H1 (cell line): ENCODE data around the gene NMT2. TPM values are rescaled to one million over a fixed set of nuclear protein-coding genes. Genes with fewer than 3 reads are reported as not detected.

Experiments used
- CTCF ChIA-PET: fragments of 300-600 bp; sonication (Branson Sonifier 250); formaldehyde crosslinking; loops from one replicate; lab custom pipeline; 2021; ENCODE audit not compliant: partially characterized antibody; lab: Charles Lee
- POLR2A ChIA-PET: fragments of 300-600 bp; sonication (Branson Sonifier 250); formaldehyde crosslinking; loops from one replicate; lab custom pipeline; 2021; ENCODE audit warnings: inconsistent platforms; ENCODE audit not compliant: partially characterized antibody; lab: Charles Lee
- DNase-seq, 2 experiments: peaks; one replicate each; pipeline versions ENCODE4 v3.0.0 to v3.0.0-alpha.2; 2010 to 2022; ENCODE audit warnings: low spot score in 2 of 2, low read depth in 1 of 2, mixed read lengths in 1 of 2
- FAIRE-seq: peaks from 2 replicates; lab custom pipeline; 2011; peaks lifted over from hg19 to GRCh38; lab: Jason Lieb, UNC
- H2AFZ ChIP-seq: 2 replicates; pipeline ENCODE4 v1.8.1; 2012; ENCODE audit warnings: low read length, inconsistent platforms
- H2AK5ac ChIP-seq: 2 replicates; pipeline ENCODE4 v1.6.1; 2013; ENCODE audit warnings: low read depth, low read length
- H2BK120ac ChIP-seq: replicated peaks from 2 replicates; pipeline ENCODE3; 2013; ENCODE audit warnings: low read depth, low read length, inconsistent platforms
- H2BK12ac ChIP-seq: 2 replicates; pipeline ENCODE4 v1.6.1; 2013; ENCODE audit warnings: low read depth, low read length
- H2BK15ac ChIP-seq: 2 replicates; pipeline ENCODE4 v1.6.1; 2013; ENCODE audit warnings: low read length
- H2BK20ac ChIP-seq: 2 replicates; pipeline ENCODE4 v1.6.1; 2013; ENCODE audit warnings: low read length
- H2BK5ac ChIP-seq: 2 replicates; pipeline ENCODE4 v1.6.1; 2013; ENCODE audit warnings: low read depth, low read length
- H3K14ac ChIP-seq: 2 replicates; pipeline ENCODE4 v1.6.1; 2013; ENCODE audit warnings: inconsistent platforms; ENCODE audit not compliant: insufficient read length
- H3K18ac ChIP-seq: 2 replicates; pipeline ENCODE4 v1.6.1; 2013; ENCODE audit warnings: low read length; ENCODE audit errors: extremely low read depth
- H3K23ac ChIP-seq: 2 replicates; pipeline ENCODE4 v1.6.1; 2013; ENCODE audit warnings: inconsistent platforms; ENCODE audit not compliant: insufficient read length
- H3K23me2 ChIP-seq: 2 replicates; pipeline ENCODE4 v1.6.1; 2013; ENCODE audit warnings: low read depth, low read length
- H3K27ac ChIP-seq: 2 replicates; pipeline ENCODE4 v1.6.1; 2011; ENCODE audit warnings: low read depth, low read length, inconsistent platforms
- H3K27me3 ChIP-seq, 4 experiments: replicated peaks in 1 of 4; 1 replicate in 1 of 4; 2 replicates in 3 of 4; pipeline versions ENCODE4 v1.6.1 to v1.8.1; 2011 to 2013; ENCODE audit warnings: low read length in 3 of 4, mild to moderate bottlenecking in 3 of 4, inconsistent platforms in 2 of 4, mixed read lengths in 2 of 4, moderate library complexity in 1 of 4; ENCODE audit not compliant: control insufficient read depth in 3 of 4, insufficient read depth in 3 of 4; ENCODE audit errors: extremely low read depth in 1 of 4
- H3K36me3 ChIP-seq, 4 experiments: 2 replicates each; pipeline versions ENCODE4 v1.6.1 to v1.8.1; 2011 to 2013; ENCODE audit warnings: mild to moderate bottlenecking in 4 of 4, low read length in 3 of 4, moderate library complexity in 2 of 4, control low read depth in 1 of 4, inconsistent platforms in 1 of 4; ENCODE audit not compliant: insufficient read depth in 4 of 4, control insufficient read depth in 2 of 4
- H3K4ac ChIP-seq: replicated peaks from 2 replicates; pipeline ENCODE3; 2013; ENCODE audit warnings: low read length, low read depth, mixed read lengths, inconsistent platforms; ENCODE audit not compliant: insufficient read length
- H3K4me1 ChIP-seq, 4 experiments: replicated peaks in 1 of 4; 1 replicate in 1 of 4; 2 replicates in 3 of 4; pipeline versions ENCODE4 v1.6.1 to v1.8.1; 2011 to 2013; ENCODE audit warnings: low read length in 3 of 4, inconsistent platforms in 2 of 4, mixed read lengths in 1 of 4; ENCODE audit not compliant: insufficient read depth in 4 of 4, control insufficient read depth in 3 of 4
- H3K4me2 ChIP-seq, 2 experiments: 2 replicates each; pipeline versions ENCODE4 v1.6.1 to v1.8.1; 2011 to 2013; ENCODE audit warnings: low read depth in 2 of 2, low read length in 2 of 2, control low read depth in 1 of 2, inconsistent platforms in 1 of 2, mild to moderate bottlenecking in 1 of 2; ENCODE audit not compliant: insufficient read depth in 1 of 2
- H3K4me3 ChIP-seq, 4 experiments: fragments of 200-600, 300-600 bp in 1 of 4; sonication (generic), shearing (Covaris generic), sonication (Bioruptor Twin) in 1 of 4; 2 replicates each; pipeline versions ENCODE4 v1.5.1 to v1.8.1; 2011 to 2016; ENCODE audit warnings: low read length in 4 of 4, low read depth in 3 of 4, control low read depth in 2 of 4, inconsistent platforms in 2 of 4, mild to moderate bottlenecking in 2 of 4, mixed read lengths in 1 of 4, moderate library complexity in 1 of 4; ENCODE audit not compliant: insufficient read depth in 2 of 4; ENCODE audit errors: extremely low read depth in 1 of 4
- H3K56ac ChIP-seq: replicated peaks from 2 replicates; pipeline ENCODE3; 2013; ENCODE audit warnings: low read depth, mild to moderate bottlenecking, mixed read lengths, low read length, inconsistent platforms; ENCODE audit not compliant: insufficient read length
- H3K79me1 ChIP-seq: 2 replicates; pipeline ENCODE4 v1.6.1; 2013; ENCODE audit warnings: low read depth, low read length, control low read depth
- H3K79me2 ChIP-seq, 2 experiments: 2 replicates each; pipeline versions ENCODE4 v1.6.1 to v1.8.1; 2012 to 2013; ENCODE audit warnings: low read length in 2 of 2, mild to moderate bottlenecking in 2 of 2, inconsistent platforms in 1 of 2; ENCODE audit not compliant: insufficient read depth in 2 of 2, control insufficient read depth in 1 of 2
- H3K9ac ChIP-seq, 4 experiments: replicated peaks in 1 of 4; 1 replicate in 1 of 4; 2 replicates in 3 of 4; pipeline versions ENCODE4 v1.6.1 to v1.8.1; 2011 to 2013; ENCODE audit warnings: low read depth in 3 of 4, low read length in 3 of 4, control low read depth in 2 of 4, mild to moderate bottlenecking in 2 of 4, moderate library complexity in 2 of 4, inconsistent platforms in 1 of 4; ENCODE audit errors: extremely low read depth in 1 of 4
- H3K9me3 ChIP-seq, 2 experiments: 2 replicates each; pipeline versions ENCODE4 v1.6.1 to v1.8.1; 2012 to 2013; ENCODE audit warnings: mild to moderate bottlenecking in 2 of 2, moderate library complexity in 2 of 2, control low read depth in 1 of 2, inconsistent platforms in 1 of 2, low read depth in 1 of 2, low read length in 1 of 2, mixed read lengths in 1 of 2; ENCODE audit not compliant: insufficient read depth in 2 of 2
- H4K20me1 ChIP-seq, 2 experiments: replicated peaks in 1 of 2; 2 replicates each; pipeline versions ENCODE3 to v1.8.1; 2011 to 2013; ENCODE audit warnings: inconsistent platforms in 2 of 2, low read length in 2 of 2, mild to moderate bottlenecking in 1 of 2; ENCODE audit not compliant: insufficient read depth in 2 of 2, control insufficient read depth in 1 of 2
- H4K5ac ChIP-seq: 2 replicates; pipeline ENCODE4 v1.6.1; 2013; ENCODE audit warnings: low read length, low read depth, mixed read lengths, inconsistent platforms; ENCODE audit not compliant: insufficient read length
- H4K8ac ChIP-seq: 2 replicates; pipeline ENCODE4 v1.8.0; 2013; ENCODE audit warnings: mild to moderate bottlenecking, moderate library complexity, low read length, inconsistent platforms; ENCODE audit not compliant: insufficient read depth; ENCODE audit errors: extremely low read depth
- H4K91ac ChIP-seq: replicated peaks from 2 replicates; pipeline ENCODE3; 2013; ENCODE audit warnings: low read length, mixed read lengths, inconsistent platforms; ENCODE audit not compliant: insufficient read length
- ATF2 ChIP-seq: IDR thresholded peaks from 2 replicates; pipeline ENCODE4 v1.6.1; 2012; ENCODE audit warnings: low read length, inconsistent platforms
- EGR1 ChIP-seq: IDR thresholded peaks from 2 replicates; pipeline ENCODE4 v1.6.1; 2011; ENCODE audit warnings: low read depth, low read length, borderline replicate concordance
- GABPA ChIP-seq: IDR thresholded peaks from 2 replicates; pipeline ENCODE4 v1.6.1; 2011; ENCODE audit warnings: mild to moderate bottlenecking, low read length, moderate library complexity, borderline replicate concordance; ENCODE audit not compliant: insufficient read depth
- POLR2A ChIP-seq, 2 experiments: IDR thresholded peaks; 1 replicate in 1 of 2; 2 replicates in 1 of 2; pipeline ENCODE4 v1.6.1; 2011; ENCODE audit warnings: low read depth in 2 of 2, low read length in 2 of 2, mild to moderate bottlenecking in 2 of 2; ENCODE audit errors: control extremely low read depth in 1 of 2
- POLR2AphosphoS5 ChIP-seq: IDR thresholded peaks from 2 replicates; pipeline ENCODE4 v1.6.1; 2011; ENCODE audit warnings: low read depth, low read length
- RBBP5 ChIP-seq: IDR thresholded peaks from 2 replicates; pipeline ENCODE4 v1.7.1; 2012; ENCODE audit warnings: low read depth, mild to moderate bottlenecking, inconsistent platforms, low read length, moderate library complexity, borderline replicate concordance
- RXRA ChIP-seq: IDR thresholded peaks from 2 replicates; pipeline ENCODE4 v1.6.1; 2011; ENCODE audit warnings: low read depth, mild to moderate bottlenecking, low read length, moderate library complexity; ENCODE audit not compliant: insufficient read depth
- SIX5 ChIP-seq: IDR thresholded peaks from 2 replicates; pipeline ENCODE4 v1.6.1; 2011; ENCODE audit warnings: mild to moderate bottlenecking, low read depth, low read length
- TAF1 ChIP-seq: IDR thresholded peaks from 2 replicates; pipeline ENCODE4 v1.6.1; 2011; ENCODE audit warnings: mild to moderate bottlenecking, low read depth, low read length
- TBP ChIP-seq: IDR thresholded peaks from 2 replicates; pipeline ENCODE4 v1.6.1; 2011; ENCODE audit warnings: low read depth, low read length, improper control_type of control experiment
- WGBS, 2 experiments: shearing (Covaris generic) in 1 of 2; methylation state at CpG; one replicate each; pipeline versions ENCODE4 v1.1.6 to v1.1.7; 2013 to 2015; ENCODE audit warnings: low lambda C conversion rate in 2 of 2, mixed read lengths in 2 of 2, inconsistent platforms in 1 of 2, low coverage in 1 of 2, missing lambda C conversion rate in 1 of 2; ENCODE audit not compliant: insufficient replicate concordance in 2 of 2, insufficient coverage in 1 of 2, insufficient read length in 1 of 2; ENCODE audit errors: extremely low coverage in 1 of 2, missing lambda C conversion rate in 1 of 2; 5-methylcytosine and 5-hydroxymethylcytosine counted together
- polyA plus RNA-seq, 7 experiments: library from polyadenylated mRNA; depleted of rRNA in 3 of 7; stranded (reverse) in 5 of 7; unstranded in 2 of 7; fragments of >200 nt in 5 of 7; fragments of 200-250 nt in 2 of 7; gene quantifications; 1 replicate in 5 of 7; 2 replicates in 1 of 7; 4 replicates in 1 of 7; pipeline versions ENCODE4 v1.2.1 to v1.2.3, GENCODE V29; 2011 to 2013; ENCODE audit warnings: missing spikeins in 2 of 7, mixed read lengths in 2 of 7
- total RNA-seq: library from RNA; stranded (reverse); fragmentation: NEBNext Ultra II Directional; extraction: Animal tissue kit (Norgen Biotek cat#: 25700); gene quantifications from 2 replicates; pipeline ENCODE4 v1.2.1, GENCODE V29; 2021

NMT2 gene
- total and polyA plus RNA-seq, 2 of the 8 experiments (the other 6 are each of a cell fraction or from before 2014, with no cell fraction given) = 4.4 to 15.4 TPM

GRCh38 chr10:15088428-15089261 is 79.8 kb downstream of the NMT2 start, which contains the start of gene ACBD7:
TSS of gene ACBD7 (minus strand) at chr10:15088776. CDS start at chr10:15088728, 48 bp downstream.
- H4K8ac ChIP-seq = peak within 1 kb of the TSS; percentile 91; the same call in 1 of the 2 replicates
- no peak within 1 kb of the TSS; the same call in 1 of the 2 replicates for H2BK5ac ChIP-seq
- peak within 1 kb of the TSS; percentile 54 to 68 for H3K4me2 ChIP-seq
- H3K4ac ChIP-seq = no peak within 1 kb of the TSS
- H3K4me3 ChIP-seq = peak within 1 kb of the TSS; percentile 69 to 82 (median 76)
- H2BK120ac ChIP-seq = no peak within 1 kb of the TSS
- no peak within 1 kb of the TSS for H2BK15ac ChIP-seq
- H3K27ac ChIP-seq = peak within 1 kb of the TSS; percentile 39; the same call in 1 of the 2 replicates
- no peak within 1 kb of the TSS for H3K23ac ChIP-seq
- no peaks in the 10 kb centered on the region for H3K79me2 ChIP-seq
- no peak within 1 kb of the TSS; the same call in 1 of the 2 replicates for H3K18ac ChIP-seq
- FAIRE-seq (no peak), DNase-seq (peak; percentile 65 to 89)
- no peak within 1 kb of the TSS for H2BK20ac ChIP-seq
- no peaks in the 10 kb centered on the region for H3K79me1 ChIP-seq
- ChIA-PET POLR2A (no interaction called here), CTCF (no interaction called here)
- H3K27me3 ChIP-seq = no peaks in the 10 kb centered on the region; a peak in 1 of 7 replicates
- WGBS, 2 experiments = 9% methylated on average over 56 of the region's 63 CpGs; no CpG with 5 or more reads in 1 of the 2 experiments
- no peaks in the 10 kb centered on the region for H3K9me3 ChIP-seq
- peak within 1 kb of the TSS; percentile 22; the same call in 1 of the 2 replicates for H2AFZ ChIP-seq
- H3K9ac ChIP-seq = peak within 1 kb of the TSS; percentile 58 to 79 (median 65); a peak in 5 of 7 replicates
- H2AK5ac ChIP-seq = no peak within 1 kb of the TSS
- no peaks in the 10 kb centered on the region for H3K36me3 ChIP-seq
- H4K20me1 ChIP-seq = no peaks in the 10 kb centered on the region
- H4K5ac ChIP-seq = peak within 1 kb of the TSS; percentile 64
- peaks cover 0 to 9% (median 5%) of the 10 kb centered on the region in 4 experiments; a peak in 5 of 7 replicates for H3K4me1 ChIP-seq
- no peak within 1 kb of the TSS for H3K56ac ChIP-seq
- no peaks in the 10 kb centered on the region for H3K23me2 ChIP-seq
- H2BK12ac ChIP-seq = no peak within 1 kb of the TSS
- no peak within 1 kb of the TSS for H4K91ac ChIP-seq
- H3K14ac ChIP-seq = no peak within 1 kb of the TSS
- TF ChIP-seq ATF2 (no peak), POLR2AphosphoS5 (peak; percentile 88), TAF1 (peak; percentile 79), GABPA (no peak), SIX5 (no peak), POLR2A (IDR thresholded peaks at IDR 0.05; ENCODE audit: control extremely low read depth in 1 of 2, low read depth in 2 of 2, low read length in 2 of 2) (peak; percentile 56 to 87), RBBP5 (no peak), RXRA (no peak), EGR1 (peak; percentile 51; the same call in 1 of the 2 replicates), TBP (peak; percentile 72; the same call in 1 of the 2 replicates)
